Raji (cell line): ENCODE results near the gene NAV2.

Experiments
- POLR2A ChIP-seq: IDR thresholded peaks from 2 replicates; pipeline ENCODE4 v1.6.1; 2011; ENCODE audit warnings: low read depth, low read length, control low read depth; ENCODE audit not compliant: insufficient read depth

NAV2 gene

DNA sequence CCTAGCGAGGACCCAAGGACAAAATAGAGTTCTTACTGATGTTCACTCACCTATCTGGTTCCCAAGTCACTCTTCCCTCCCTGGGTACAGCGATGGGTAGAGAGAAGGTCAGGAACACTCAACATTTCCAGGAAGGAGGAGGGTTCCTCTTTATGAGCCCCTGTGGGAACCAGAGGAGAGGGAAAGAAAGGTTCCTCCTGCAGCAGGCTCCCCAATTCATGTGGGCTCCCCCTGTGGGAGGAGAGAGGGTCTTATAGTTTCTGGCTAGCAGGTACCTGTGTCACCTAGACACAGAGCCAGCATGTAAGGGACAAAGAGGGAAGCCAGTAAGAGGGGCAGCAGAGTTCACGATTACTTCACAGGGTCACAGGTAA, 354.1 kb downstream of the NAV2 start:
- no peak for TF ChIP-seq POLR2A

DNA sequence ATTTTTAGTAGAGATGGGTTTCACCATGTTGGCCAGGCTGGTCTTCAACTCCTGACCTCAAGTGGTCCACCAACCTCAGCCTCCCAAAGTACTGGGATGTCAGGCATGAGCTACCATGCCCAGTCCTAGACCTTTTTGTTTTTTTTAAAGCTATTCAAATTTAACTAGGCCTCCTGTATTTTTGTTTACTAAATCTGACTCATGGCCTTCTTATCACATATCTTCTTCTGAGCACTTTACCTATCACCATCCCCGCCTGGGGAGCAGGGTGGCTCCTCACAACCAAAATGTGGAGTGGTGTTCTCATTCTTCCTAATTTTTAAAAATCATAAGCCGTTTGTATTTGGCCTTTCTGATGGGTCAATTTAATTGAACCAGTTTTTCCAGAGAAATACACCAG, 355.0 kb downstream of the NAV2 start:
- TF ChIP-seq POLR2A: no peak

DNA sequence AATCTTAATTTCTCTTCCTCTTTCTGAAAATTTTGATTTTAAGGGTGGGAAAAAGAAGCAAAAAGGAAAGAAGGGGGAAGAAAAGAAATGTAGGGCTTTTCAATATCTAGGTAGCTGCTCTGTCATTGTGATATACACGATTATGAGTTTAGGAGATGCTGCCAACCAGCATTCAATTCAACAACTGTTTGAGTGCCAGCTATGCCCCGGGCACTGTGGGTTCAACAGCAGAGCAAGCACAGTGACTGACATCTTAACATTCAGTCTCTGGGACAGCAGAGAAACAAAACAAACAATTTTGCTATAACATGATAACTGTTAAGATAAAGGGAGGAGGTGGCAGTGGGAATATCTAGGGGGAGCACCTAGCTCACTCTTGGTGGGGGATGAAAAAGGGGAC, 356.1 kb downstream of the NAV2 start:
- TF ChIP-seq POLR2A: no peak

DNA sequence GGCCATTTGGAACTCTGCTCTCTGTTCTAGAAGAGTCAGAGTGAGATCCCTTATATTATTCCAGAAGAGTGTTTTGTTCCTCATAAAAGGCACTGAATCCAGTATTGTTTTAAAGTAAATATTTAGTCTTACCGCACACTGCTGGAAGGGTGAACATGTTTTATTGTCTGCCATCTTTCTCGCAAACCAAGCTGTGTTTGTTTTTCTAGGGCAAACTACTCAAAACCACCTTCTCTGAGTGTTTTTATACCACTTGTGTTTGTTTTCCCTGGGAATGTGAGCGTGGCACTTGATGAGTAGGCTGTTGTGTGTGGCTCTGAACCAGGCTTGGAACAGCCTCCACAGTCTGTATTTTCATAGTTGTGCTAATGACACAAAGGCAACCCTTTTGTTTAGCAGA, 357.8 kb downstream of the NAV2 start:
- no peak for TF ChIP-seq POLR2A

DNA sequence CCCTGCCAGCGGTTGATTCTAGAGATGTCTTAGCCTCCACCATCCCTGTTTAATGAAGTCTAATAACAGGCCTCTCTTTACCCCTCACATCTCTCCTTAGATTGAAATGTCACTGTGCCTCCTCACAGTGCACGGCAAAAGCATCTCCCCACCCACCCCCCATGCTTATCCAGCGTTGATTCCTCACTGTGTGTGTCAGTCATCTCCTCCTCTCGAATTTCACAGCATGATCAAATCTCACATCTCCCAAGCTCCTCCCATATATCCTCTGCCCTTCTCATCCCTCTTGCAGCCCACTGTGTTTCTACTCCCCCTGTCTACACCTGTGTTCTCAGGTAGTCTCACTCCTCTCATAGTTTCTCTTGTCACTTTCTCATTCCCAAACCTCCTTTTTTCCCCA, 363.0 kb downstream of the NAV2 start:
- TF ChIP-seq POLR2A: no peak

DNA sequence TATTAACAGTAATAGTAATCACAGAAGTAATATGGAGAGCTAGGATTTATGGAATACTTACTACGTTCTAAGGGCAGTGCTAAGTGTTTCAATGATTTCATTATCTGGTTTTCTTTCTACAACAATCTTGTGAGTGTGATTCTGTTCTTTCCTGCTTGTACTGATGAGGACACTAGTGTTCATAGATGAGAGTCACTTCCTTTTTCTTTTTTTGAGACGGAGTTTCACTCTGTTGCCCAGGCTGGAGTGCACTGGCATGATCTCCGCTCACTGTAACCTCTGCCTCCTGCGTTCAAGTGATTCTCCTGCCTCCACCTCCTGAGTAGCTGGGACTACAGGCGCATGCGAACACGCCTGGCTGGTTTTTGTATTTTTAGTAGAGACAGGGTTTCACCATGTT, 366.2 kb downstream of the NAV2 start:
- no peak for TF ChIP-seq POLR2A

DNA sequence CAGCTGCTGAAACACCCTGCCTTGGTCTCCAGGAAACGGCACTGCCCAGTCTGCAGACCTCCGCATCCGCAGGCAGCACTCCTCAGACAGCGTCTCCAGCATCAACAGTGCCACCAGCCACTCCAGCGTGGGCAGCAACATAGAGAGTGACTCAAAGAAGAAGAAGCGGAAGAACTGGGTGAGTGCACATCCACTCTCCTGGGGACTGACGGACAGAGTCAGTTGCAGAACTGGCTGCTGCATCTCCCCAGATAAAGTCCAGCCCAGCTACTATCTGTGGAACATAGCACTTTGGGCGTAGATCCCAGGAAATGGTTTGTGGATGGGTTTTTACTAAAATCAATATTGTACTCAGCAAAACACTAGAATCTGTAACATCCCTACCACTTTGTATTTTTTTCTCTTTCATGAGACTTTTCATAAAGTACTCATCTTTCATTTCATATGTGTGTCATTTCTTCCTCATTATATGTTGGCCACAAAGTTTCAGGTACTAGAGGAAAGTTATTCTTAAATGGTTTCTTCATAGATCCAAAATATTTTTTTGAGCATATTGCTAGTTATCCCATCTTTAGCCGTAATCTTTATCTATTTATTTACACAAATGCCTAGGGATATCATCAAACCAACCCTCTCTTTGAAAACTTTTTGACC, 367.5 kb downstream of the NAV2 start:
- TF ChIP-seq POLR2A: no peak

DNA sequence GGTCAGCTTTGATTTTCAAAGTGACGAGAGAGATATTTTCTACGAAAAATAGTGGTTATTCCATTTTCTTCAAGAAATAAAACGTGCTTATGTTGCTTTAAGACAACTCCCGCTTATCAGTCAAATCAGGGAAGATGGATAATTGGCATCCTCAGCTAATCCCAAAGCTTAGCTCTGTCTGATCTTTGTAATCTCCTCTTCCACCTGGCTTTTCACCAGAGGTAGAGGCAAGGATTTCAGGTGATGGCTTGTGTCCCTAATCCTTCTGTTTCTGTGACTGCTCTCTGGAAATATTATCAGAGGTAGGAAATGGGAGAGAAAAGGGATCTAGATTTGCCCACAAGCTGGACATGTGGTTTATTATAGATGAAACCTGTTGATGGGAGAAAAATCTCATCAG, 368.7 kb downstream of the NAV2 start:
- TF ChIP-seq POLR2A: no peak

DNA sequence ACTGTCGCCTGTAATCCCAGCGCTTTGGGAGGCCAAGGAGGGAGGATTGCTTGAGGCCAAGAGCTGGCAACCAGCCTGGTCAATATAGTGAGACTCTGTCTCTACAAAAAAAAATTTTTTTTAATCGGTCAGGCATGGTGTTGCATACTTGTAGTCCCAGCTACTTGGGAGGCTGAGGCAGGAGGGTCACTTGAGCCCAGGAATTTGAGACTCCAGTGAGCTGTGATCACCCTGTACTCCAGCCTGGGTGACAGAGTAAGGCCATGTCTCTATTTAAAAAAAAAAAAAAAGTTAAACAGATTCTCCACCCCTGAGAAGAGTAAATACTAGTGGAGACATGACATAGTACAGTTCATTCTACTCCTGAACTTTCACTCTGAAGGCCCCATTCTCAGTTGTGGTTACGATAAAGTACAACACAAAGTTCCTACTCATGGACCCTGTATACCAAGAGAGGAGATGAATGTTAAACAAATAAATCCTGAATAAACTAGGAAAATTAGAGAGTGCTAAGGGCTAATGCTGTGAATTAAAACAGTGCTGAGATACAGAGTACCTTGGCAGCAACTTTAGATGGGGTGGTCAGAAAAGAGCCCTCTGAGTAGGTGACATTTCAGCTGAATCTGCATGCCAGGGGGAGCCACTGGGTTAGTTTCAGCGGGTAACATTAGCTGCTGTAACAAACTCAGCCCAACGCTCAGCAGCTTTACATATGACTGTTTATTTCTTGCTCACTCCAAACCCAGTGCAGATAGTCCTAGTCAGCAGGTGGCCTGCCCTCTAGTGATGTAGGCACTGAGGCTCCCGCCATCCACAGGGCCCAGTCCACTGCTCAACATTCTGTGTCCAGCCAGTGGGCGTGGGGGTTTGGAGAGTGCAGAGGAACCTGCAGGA, 372.5 kb downstream of the NAV2 start:
- no peak for TF ChIP-seq POLR2A

DNA sequence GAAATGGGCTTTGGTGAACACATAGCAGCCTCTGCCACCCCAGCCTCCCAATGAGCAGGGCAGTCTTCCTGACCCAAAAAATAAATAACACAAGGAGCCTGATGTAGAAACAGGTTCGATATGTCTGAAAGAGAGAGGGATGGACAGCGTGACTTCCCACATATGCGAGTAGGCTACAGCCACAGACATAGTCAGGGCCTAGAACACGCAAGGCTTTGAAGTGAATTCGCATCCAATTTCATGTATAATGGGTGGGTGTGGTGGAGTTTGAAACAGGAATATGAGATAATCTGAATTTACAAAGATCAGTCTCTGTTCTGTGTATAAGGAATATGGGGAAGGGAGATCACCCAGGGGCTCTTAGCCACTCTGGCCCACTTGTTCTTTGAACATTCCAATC, 373.3 kb downstream of the NAV2 start:
- no peak for TF ChIP-seq POLR2A

DNA sequence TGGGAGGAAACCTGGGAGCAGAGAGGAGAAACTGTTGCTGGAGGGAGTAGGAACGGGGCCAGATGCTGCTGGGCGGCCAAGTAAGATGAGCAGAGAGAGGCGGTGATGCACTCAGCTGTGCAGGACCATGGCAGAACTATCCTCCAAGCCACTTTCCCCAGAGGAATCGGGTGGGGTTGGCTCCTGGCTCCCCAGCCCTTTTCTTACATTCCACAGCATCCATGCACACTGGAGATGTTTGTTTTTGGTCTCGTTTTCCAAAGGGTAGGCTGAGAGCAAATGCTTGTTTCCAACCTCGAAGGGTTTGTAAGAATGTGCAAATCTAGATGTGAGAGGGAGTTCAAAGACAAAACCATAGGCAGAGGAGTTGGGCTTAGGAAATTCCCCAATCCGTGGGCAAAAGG, 374.5 kb downstream of the NAV2 start:
- no peak for TF ChIP-seq POLR2A

DNA sequence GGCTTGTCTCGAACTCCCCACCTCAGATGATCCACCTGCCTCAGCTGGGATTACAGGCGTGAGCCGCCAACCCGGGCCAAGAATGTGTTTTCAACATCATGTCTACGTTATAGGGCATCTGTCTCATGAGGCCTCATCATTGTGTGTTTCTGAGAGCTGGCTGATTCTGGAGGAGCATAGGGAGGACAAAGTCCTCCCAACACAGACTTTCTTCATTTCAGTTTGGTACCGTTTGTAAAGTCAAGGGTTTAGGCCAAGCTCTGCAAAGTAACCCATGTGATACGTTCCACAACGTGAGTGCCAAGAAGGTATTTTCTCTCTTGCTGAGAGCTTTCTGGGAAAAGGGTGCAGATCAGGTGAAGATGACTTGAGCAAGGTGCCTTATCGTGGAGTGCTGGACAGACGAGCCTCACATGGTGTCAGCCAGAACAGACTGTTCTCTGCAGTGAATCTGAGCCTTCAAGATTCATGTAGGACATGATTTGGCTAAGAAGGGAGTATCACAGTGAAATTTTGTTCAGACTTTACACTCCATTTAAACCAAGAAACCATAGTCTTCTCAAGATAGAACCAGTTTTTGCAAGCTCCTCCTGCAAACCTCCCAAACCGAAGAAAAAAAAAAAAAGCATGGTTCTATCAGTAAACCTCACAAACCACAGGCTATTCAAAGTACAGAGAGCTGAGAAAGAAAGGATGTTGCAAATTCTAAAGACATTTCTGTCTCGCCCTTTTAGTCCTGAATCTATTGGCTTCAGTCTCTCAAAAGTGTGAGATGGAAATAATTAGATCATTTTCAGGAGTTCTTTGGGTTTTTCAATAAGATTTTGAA, 376.0 kb downstream of the NAV2 start:
- no peak for TF ChIP-seq POLR2A

DNA sequence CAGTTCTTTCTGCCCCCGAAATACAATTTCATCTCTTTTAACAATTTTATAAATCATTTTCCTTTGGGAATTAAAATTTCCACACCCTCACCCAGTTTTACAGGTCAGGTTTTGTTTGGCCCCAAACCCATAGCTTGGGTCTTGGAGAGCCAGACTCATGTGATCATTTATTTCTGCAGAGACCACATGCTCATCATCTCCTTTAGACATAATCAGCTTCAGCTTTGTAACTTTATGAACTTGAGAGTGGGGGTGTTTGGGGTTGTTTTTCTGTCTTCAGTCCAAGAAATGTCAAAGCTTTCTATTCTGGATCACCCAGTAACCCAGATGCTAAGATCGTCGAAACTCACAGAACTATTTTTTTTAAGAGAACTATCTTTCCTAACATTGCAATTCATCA, 376.7 kb downstream of the NAV2 start:
- no peak for TF ChIP-seq POLR2A

DNA sequence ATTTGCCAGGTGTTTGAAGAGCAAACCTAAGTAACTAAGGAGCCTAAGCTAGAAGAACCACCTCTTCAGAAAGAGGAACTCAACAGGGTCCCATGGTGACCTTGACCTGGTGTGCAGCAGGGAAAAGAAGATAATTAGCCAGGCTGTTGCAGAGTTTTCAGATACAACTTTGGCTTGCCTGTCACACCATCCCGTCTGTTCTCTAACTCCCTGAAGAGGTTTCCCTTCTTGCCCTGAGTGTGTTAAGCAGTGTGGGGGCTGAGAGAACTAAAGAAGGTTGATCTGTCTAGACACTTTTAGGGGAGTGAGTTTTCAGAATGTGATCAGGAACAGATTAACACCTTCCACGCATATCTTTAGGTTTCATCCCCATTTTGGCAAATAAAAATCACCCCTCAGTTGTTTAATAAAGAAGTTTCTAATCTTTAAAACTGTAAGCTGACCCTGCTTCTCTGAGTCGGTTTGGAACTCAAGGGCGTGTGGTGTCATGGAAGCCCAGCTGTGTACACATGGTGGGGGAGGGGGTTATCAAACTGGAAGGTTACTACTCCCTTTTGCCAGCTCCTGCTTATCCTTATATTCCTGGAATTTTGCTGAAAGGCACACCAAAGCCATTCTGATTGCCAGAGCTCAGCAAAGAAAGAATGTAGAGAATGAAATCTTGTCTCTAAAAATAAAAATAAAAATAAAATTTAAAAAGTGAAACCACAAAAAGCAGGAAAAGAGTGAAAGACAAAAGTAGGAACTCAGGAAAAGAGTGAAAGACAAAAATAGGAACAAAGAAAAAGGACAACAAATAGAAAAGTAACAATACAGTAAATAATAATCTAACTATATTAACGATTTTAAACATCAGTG, 377.4 kb downstream of the NAV2 start:
- TF ChIP-seq POLR2A: no peak
